ENCODE data around the gene GJB3.

GJB3 gene

GRCh38 chr1:34816778-34817177 is 35.8 kb downstream of the GJB3 start:
- TF ChIP-seq NFIC (IDR thresholded peaks at IDR 0.05) (no peak), EP300 (IDR thresholded peaks at IDR 0.05; ENCODE audit: borderline replicate concordance) (no peak), MAX (IDR thresholded peaks at IDR 0.05) (no peak), FOXM1 (IDR thresholded peaks at IDR 0.05; ENCODE audit: borderline replicate concordance, low read depth) (no peak), EGR1 (IDR thresholded peaks at IDR 0.05) (no peak), REST (IDR thresholded peaks at IDR 0.05; ENCODE audit: low read depth) (no peak), USF1 (IDR thresholded peaks at IDR 0.05) (no peak), CEBPB (IDR thresholded peaks at IDR 0.05) (no peak)

- TF ChIP-seq YY1 (IDR thresholded peaks at IDR 0.05; ENCODE audit: low read depth) (no peak), REST (IDR thresholded peaks at IDR 0.05; ENCODE audit: low read depth) (no peak), EGR1 (IDR thresholded peaks at IDR 0.05) (no peak), MAX (IDR thresholded peaks at IDR 0.05) (no peak), CEBPB (IDR thresholded peaks at IDR 0.05) (no peak)
These were observed 41.2 kb downstream of the GJB3 start for GRCh38 chr1:34822202-34822601.

GRCh38 chr1:34824817-34825454 is 43.9 kb downstream of the GJB3 start:
- TF ChIP-seq REST (IDR thresholded peaks at IDR 0.05; ENCODE audit: low read depth) (no peak), TCF12 (IDR thresholded peaks at IDR 0.05; ENCODE audit: low read depth) (no peak), TEAD4 (IDR thresholded peaks at IDR 0.05) (no peak), USF1 (IDR thresholded peaks at IDR 0.05) (no peak), TAF1 (IDR thresholded peaks at IDR 0.05; ENCODE audit: low read depth) (no peak), MAX (IDR thresholded peaks at IDR 0.05) (no peak), EGR1 (IDR thresholded peaks at IDR 0.05) (no peak), YY1 (IDR thresholded peaks at IDR 0.05; ENCODE audit: low read depth) (no peak), FOXM1 (IDR thresholded peaks at IDR 0.05; ENCODE audit: borderline replicate concordance, low read depth) (no peak), NFIC (IDR thresholded peaks at IDR 0.05) (no peak), EP300 (IDR thresholded peaks at IDR 0.05; ENCODE audit: borderline replicate concordance) (no peak), CEBPB (IDR thresholded peaks at IDR 0.05) (no peak), CREB1 (IDR thresholded peaks at IDR 0.05; ENCODE audit: low read depth) (no peak), ZBTB7A (IDR thresholded peaks at IDR 0.05; ENCODE audit: low read depth) (no peak), RAD21 (IDR thresholded peaks at IDR 0.05; ENCODE audit: low read depth) (no peak)

- TF ChIP-seq EGR1 (IDR thresholded peaks at IDR 0.05) = no peak
- TF ChIP-seq YY1 (IDR thresholded peaks at IDR 0.05; ENCODE audit: low read depth) = no peak
- TF ChIP-seq CREB1 (IDR thresholded peaks at IDR 0.05; ENCODE audit: low read depth) = no peak
- no peak for TF ChIP-seq TCF12 (IDR thresholded peaks at IDR 0.05; ENCODE audit: low read depth)
- TF ChIP-seq ZBTB7A (IDR thresholded peaks at IDR 0.05; ENCODE audit: low read depth) = no peak
- TF ChIP-seq MAX (IDR thresholded peaks at IDR 0.05) = no peak
- TF ChIP-seq CEBPB (IDR thresholded peaks at IDR 0.05) = no peak
- TF ChIP-seq EP300 (IDR thresholded peaks at IDR 0.05; ENCODE audit: borderline replicate concordance) = no peak
- TF ChIP-seq TAF1 (IDR thresholded peaks at IDR 0.05; ENCODE audit: low read depth) = no peak
- TF ChIP-seq REST (IDR thresholded peaks at IDR 0.05; ENCODE audit: low read depth) = no peak
- no peak for TF ChIP-seq FOXM1 (IDR thresholded peaks at IDR 0.05; ENCODE audit: borderline replicate concordance, low read depth)
- TF ChIP-seq RAD21 (IDR thresholded peaks at IDR 0.05; ENCODE audit: low read depth) = no peak
- no peak for TF ChIP-seq NFIC (IDR thresholded peaks at IDR 0.05)
- TF ChIP-seq TEAD4 (IDR thresholded peaks at IDR 0.05) = no peak
- TF ChIP-seq USF1 (IDR thresholded peaks at IDR 0.05) = no peak
These were observed 44.6 kb downstream of the GJB3 start for GRCh38 chr1:34825455-34826091.
